Measurements from ENCODE around the gene KLF13.

DNA sequence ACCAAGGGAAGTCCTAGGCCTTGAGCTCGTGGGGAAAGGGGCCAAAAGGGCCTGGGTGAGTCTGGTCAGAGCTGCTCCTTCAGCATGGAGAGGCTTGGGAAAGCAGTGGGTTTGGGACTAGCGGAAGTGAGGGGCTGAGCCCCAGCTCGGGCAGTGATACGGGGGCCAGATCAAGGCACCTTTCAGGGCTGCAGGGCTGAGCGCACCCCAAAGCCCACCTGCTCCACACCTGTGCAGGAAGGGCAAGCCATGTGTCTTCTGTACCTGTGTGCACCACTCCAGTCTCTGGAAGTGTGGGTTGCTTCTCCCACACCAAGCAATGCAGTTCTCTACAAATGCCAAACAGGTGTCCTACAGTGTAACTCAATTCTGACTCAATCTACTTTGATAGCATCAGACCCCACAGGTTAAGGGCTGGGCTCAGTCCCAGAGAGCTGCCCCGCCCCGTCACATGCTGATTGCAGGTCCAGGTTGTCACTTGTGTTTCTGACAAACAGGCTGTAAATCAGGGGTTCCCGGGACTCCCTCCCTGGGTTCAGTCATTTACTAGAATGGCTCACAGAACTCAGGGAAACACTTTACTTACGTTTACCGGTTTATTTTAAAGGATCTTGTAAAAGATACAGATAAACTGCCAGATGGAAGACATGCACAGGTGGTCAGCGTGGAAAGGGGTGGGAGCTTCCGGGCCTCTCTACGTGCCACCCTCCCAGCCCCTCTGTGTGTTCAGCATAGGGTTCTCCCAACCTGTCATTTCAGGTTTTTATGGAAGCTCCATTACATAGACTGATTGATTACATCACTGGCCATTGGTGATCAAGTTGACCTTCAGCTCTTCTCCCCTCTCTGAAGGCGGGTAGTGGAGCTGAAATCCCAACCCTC lies 28.8 kb upstream of the KLF13 start:
- TF ChIP-seq, protein P1, sequence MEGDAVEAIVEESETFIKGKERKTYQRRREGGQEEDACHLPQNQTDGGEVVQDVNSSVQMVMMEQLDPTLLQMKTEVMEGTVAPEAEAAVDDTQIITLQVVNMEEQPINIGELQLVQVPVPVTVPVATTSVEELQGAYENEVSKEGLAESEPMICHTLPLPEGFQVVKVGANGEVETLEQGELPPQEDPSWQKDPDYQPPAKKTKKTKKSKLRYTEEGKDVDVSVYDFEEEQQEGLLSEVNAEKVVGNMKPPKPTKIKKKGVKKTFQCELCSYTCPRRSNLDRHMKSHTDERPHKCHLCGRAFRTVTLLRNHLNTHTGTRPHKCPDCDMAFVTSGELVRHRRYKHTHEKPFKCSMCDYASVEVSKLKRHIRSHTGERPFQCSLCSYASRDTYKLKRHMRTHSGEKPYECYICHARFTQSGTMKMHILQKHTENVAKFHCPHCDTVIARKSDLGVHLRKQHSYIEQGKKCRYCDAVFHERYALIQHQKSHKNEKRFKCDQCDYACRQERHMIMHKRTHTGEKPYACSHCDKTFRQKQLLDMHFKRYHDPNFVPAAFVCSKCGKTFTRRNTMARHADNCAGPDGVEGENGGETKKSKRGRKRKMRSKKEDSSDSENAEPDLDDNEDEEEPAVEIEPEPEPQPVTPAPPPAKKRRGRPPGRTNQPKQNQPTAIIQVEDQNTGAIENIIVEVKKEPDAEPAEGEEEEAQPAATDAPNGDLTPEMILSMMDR (IDR thresholded peaks at IDR 0.05; ENCODE audit: low read depth, low read length, poor library complexity, severe bottlenecking) = no peak
- TF ChIP-seq EZH2phosphoT487 (IDR thresholded peaks at IDR 0.05; ENCODE audit: borderline replicate concordance, low read length) = no peak
